Mammary epithelial cell (primary cell): Measurements from ENCODE around the gene ACP1.

Experiments
- EZH2 ChIP-seq: IDR thresholded peaks from 2 replicates; pipeline ENCODE4 v1.6.1; 2012; ENCODE audit warnings: low read length, inconsistent platforms, borderline replicate concordance
- TF ChIP-seq, protein P1 (sequence below), 2 donors: IDR thresholded peaks in 1 of 2; conservative IDR thresholded peaks in 1 of 2; 2 replicates each; pipeline ENCODE4 v1.5.1; 2011 to 2012; ENCODE audit warnings: inconsistent platforms in 2 of 2, low read length in 2 of 2, mild to moderate bottlenecking in 2 of 2, control low read depth in 1 of 2, low read depth in 1 of 2; ENCODE audit not compliant: insufficient read depth in 1 of 2; ENCODE audit errors: extremely low read depth in 1 of 2

DNA sequence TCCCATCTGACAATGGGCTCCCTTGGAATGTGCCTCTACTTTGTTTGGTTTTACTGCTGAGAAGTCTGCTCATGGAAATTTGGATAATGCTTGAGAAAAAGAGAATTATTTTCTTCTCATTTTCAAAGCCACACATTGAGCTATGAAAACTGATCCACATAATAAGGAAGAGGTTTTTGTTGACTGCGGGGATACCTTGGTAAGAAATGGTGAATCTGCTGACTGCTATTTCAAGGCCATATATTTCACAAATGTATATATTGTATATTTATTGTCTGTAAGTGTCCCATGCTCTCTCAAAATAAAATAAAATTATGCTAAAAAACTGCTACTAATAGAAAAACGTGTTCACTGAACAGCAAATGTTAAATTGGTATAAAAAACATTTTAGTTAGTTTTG, 16.0 kb upstream of the ACP1 start:
- TF ChIP-seq, protein P1, sequence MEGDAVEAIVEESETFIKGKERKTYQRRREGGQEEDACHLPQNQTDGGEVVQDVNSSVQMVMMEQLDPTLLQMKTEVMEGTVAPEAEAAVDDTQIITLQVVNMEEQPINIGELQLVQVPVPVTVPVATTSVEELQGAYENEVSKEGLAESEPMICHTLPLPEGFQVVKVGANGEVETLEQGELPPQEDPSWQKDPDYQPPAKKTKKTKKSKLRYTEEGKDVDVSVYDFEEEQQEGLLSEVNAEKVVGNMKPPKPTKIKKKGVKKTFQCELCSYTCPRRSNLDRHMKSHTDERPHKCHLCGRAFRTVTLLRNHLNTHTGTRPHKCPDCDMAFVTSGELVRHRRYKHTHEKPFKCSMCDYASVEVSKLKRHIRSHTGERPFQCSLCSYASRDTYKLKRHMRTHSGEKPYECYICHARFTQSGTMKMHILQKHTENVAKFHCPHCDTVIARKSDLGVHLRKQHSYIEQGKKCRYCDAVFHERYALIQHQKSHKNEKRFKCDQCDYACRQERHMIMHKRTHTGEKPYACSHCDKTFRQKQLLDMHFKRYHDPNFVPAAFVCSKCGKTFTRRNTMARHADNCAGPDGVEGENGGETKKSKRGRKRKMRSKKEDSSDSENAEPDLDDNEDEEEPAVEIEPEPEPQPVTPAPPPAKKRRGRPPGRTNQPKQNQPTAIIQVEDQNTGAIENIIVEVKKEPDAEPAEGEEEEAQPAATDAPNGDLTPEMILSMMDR (conservative IDR thresholded peaks at IDR 0.05 in 1 of 2, IDR thresholded peaks at IDR 0.05 in 1 of 2; ENCODE audit: extremely low read depth in 1 of 2, insufficient read depth in 1 of 2, low read depth in 1 of 2, low read length in 2 of 2), result no peak
- TF ChIP-seq EZH2, result no peak
